HG02588 (cell line): Measurements from ENCODE around the gene HSPBP1.
"Not testable (repeated sequence)": the region's sequence is repeated elsewhere in the genome, so short reads cannot be mapped to it uniquely, and the experiment has no call there.

ENCODE experiments used
- ATAC-seq: cut with Tn5 transposase; IDR thresholded peaks from one replicate; pipeline ENCODE4 v1.9.1; 2021; ENCODE audit warnings: mild to moderate bottlenecking, moderate library complexity; ENCODE audit not compliant: unreplicated experiment

Gene HSPBP1

GRCh38 chr19:55241143-55241934 lies 38.6 kb downstream of the HSPBP1 start:
- no peak for ATAC-seq

GRCh38 chr19:55240713-55241020 lies 39.2 kb downstream of the HSPBP1 start:
- no peak for ATAC-seq

GRCh38 chr19:55239004-55239403 lies 40.9 kb downstream of the HSPBP1 start:
- no peak for ATAC-seq

- no peak for ATAC-seq
Measured at GRCh38 chr19:55238030-55238429, 41.9 kb downstream of the HSPBP1 start.

GRCh38 chr19:55232986-55233385 lies 46.9 kb downstream of the HSPBP1 start:
- ATAC-seq, result no peak

GRCh38 chr19:55232286-55232602 lies 47.7 kb downstream of the HSPBP1 start:
- no peak for ATAC-seq

- ATAC-seq, result no peak
Measured at GRCh38 chr19:55231391-55232285, 48.3 kb downstream of the HSPBP1 start.

GRCh38 chr19:55230780-55231179 lies 49.1 kb downstream of the HSPBP1 start:
- ATAC-seq, result no peak

GRCh38 chr19:55230329-55230728 lies 49.6 kb downstream of the HSPBP1 start:
- ATAC-seq, result no peak

GRCh38 chr19:55229789-55230182 lies 50.1 kb downstream of the HSPBP1 start:
- ATAC-seq, result no peak

GRCh38 chr19:55229145-55229788 lies 50.6 kb downstream of the HSPBP1 start:
- ATAC-seq, result no peak

- ATAC-seq, result no peak
Measured at GRCh38 chr19:55228403-55229031, 51.4 kb downstream of the HSPBP1 start, which contains the start of gene TMEM86B. TSS of gene TMEM86B (minus strand) at chr19:55228763. CDS start at chr19:55228741, 22 bp downstream.

- ATAC-seq, result no peak
Measured at GRCh38 chr19:55228015-55228391, 51.9 kb downstream of the HSPBP1 start.

GRCh38 chr19:55227241-55228014 lies 52.5 kb downstream of the HSPBP1 start:
- ATAC-seq, result no peak

GRCh38 chr19:55226788-55227187 lies 53.1 kb downstream of the HSPBP1 start:
- no peak for ATAC-seq

GRCh38 chr19:55226273-55226672 lies 53.6 kb downstream of the HSPBP1 start:
- no peak for ATAC-seq

GRCh38 chr19:55225415-55225958 lies 54.4 kb downstream of the HSPBP1 start:
- no peak for ATAC-seq

- not testable (repeated sequence) for ATAC-seq
Measured at GRCh38 chr19:55224679-55225414, 55.1 kb downstream of the HSPBP1 start.

GRCh38 chr19:55224038-55224665 lies 55.8 kb downstream of the HSPBP1 start:
- no peak for ATAC-seq
